HepG2 (cell line): ENCODE measurements around the gene IPO13. TPM values are rescaled to one million over a fixed set of nuclear protein-coding genes. Genes with fewer than 3 reads are reported as not detected.

ENCODE experiments used
- ATAC-seq: fragments of 200-7000 bp; cut with Tn5 transposase; 3 replicates; pipeline ENCODE4 v1.9.1; 2020; ENCODE audit warnings: mild to moderate bottlenecking, moderate library complexity
- BruUV-seq: library from RNA; stranded (reverse); fragments of 400-500 nt; replicated peaks from 2 replicates; lab custom pipeline; 2021; lab: Mats Ljungman, UMichigan
- CTCF ChIA-PET: fragments of 300-600 bp; formaldehyde crosslinking; extraction: SDS; loops from one replicate; lab custom pipeline; 2021; ENCODE audit warnings: low total read pairs, inconsistent platforms, low intra/inter-chr PET ratio; lab: Yijun Ruan, JAX
- POLR2A ChIA-PET: fragments of 350-600 bp; sonication (Branson Sonifier 250); formaldehyde crosslinking; loops from one replicate; lab custom pipeline; 2020; ENCODE audit warnings: antibody characterized with exemption, inconsistent platforms; lab: Yijun Ruan, JAX
- DNase-seq: peaks from one replicate; pipeline ENCODE4 v3.0.0-alpha.2; 2015; ENCODE audit warnings: low spot score
- FAIRE-seq: peaks from 3 replicates; lab custom pipeline; 2011; peaks lifted over from hg19 to GRCh38; lab: Jason Lieb, UNC
- H2AFZ ChIP-seq: one replicate; pipeline ENCODE4 v1.6.1; 2011; ENCODE audit warnings: low read length, inconsistent platforms
- H3K27ac ChIP-seq: fragments of 300-600 bp; 3 replicates; pipeline ENCODE4 v1.8.0; 2011; ENCODE audit warnings: mixed run types, mild to moderate bottlenecking, mixed read lengths, low read length, inconsistent platforms; ENCODE audit not compliant: insufficient read depth; ENCODE audit errors: extremely low read length
- H3K27me3 ChIP-seq, 2 experiments: fragments of 200-600 bp in 1 of 2; 2 replicates in 1 of 2; 3 replicates in 1 of 2; pipeline versions ENCODE4 v1.6.0 to v1.8.0; 2011; ENCODE audit warnings: low read length in 2 of 2, mild to moderate bottlenecking in 2 of 2, moderate library complexity in 2 of 2, inconsistent platforms in 1 of 2; ENCODE audit not compliant: insufficient read depth in 2 of 2, control insufficient read depth in 1 of 2
- H3K36me3 ChIP-seq, 2 experiments: fragments of 200-600 bp in 1 of 2; replicated peaks in 1 of 2; 2 replicates in 1 of 2; 3 replicates in 1 of 2; pipeline versions ENCODE4 v1.5.1 to v1.8.0; 2011; ENCODE audit warnings: low read length in 2 of 2, inconsistent platforms in 1 of 2; ENCODE audit not compliant: insufficient read depth in 2 of 2, control insufficient read depth in 1 of 2
- H3K4me1 ChIP-seq: 2 replicates; pipeline ENCODE4 v1.5.1; 2012; ENCODE audit warnings: low read length, inconsistent platforms; ENCODE audit not compliant: insufficient read depth
- H3K4me2 ChIP-seq: 2 replicates; pipeline ENCODE4 v1.6.0; 2011; ENCODE audit warnings: low read depth, low read length, inconsistent platforms
- H3K4me3 ChIP-seq, 3 experiments: fragments of 200-600 bp in 1 of 3; sonication (generic), shearing (Covaris generic) in 1 of 3; replicated peaks in 1 of 3; 2 replicates each; pipeline ENCODE4 v1.5.1; 2011 to 2016; ENCODE audit warnings: low read length in 3 of 3, inconsistent platforms in 2 of 3, low read depth in 2 of 3, mild to moderate bottlenecking in 2 of 3, control low read depth in 1 of 3, mixed read lengths in 1 of 3; ENCODE audit not compliant: insufficient read depth in 1 of 3
- H3K79me2 ChIP-seq: one replicate; pipeline ENCODE4 v1.6.1; 2011; ENCODE audit warnings: low read length, inconsistent platforms; ENCODE audit not compliant: insufficient read depth
- H3K9ac ChIP-seq: 2 replicates; pipeline ENCODE4 v1.6.0; 2011; ENCODE audit warnings: mild to moderate bottlenecking, low read depth, low read length, inconsistent platforms; ENCODE audit not compliant: insufficient read depth
- H3K9me3 ChIP-seq: 2 replicates; pipeline ENCODE4 v1.5.1; 2012; ENCODE audit warnings: mild to moderate bottlenecking, low read length
- H4K20me1 ChIP-seq: 2 replicates; pipeline ENCODE4 v1.6.0; 2011; ENCODE audit warnings: inconsistent platforms, mild to moderate bottlenecking, low read length, moderate library complexity; ENCODE audit not compliant: insufficient read depth
- FOXO1 ChIP-seq: sonication (generic); formaldehyde crosslinking; IDR thresholded peaks from 2 replicates; pipeline ENCODE4 v1.4.0; 2020; ENCODE audit warnings: missing genetic modification reagents
- GLMP ChIP-seq: sonication (generic); formaldehyde crosslinking; IDR thresholded peaks from 2 replicates; pipeline ENCODE4 v1.9.0; 2021; ENCODE audit warnings: missing genetic modification reagents, mild to moderate bottlenecking, borderline replicate concordance
- HNRNPLL ChIP-seq: fragments of 200-400 bp; formaldehyde crosslinking; IDR thresholded peaks from 2 replicates; pipeline ENCODE4 v1.6.1; 2017; ENCODE audit warnings: mild to moderate bottlenecking, low read depth, low read length; ENCODE audit not compliant: poor library complexity, severe bottlenecking
- NFIC ChIP-seq: IDR thresholded peaks from 2 replicates; pipeline ENCODE4 v1.6.1; 2012; ENCODE audit warnings: mild to moderate bottlenecking, low read length, inconsistent platforms
- ZKSCAN5 ChIP-seq: sonication (generic); formaldehyde crosslinking; IDR thresholded peaks from 2 replicates; pipeline ENCODE4 v1.5.1; 2020; ENCODE audit warnings: mild to moderate bottlenecking, missing genetic modification reagents
- ZNF382 ChIP-seq: sonication (generic); formaldehyde crosslinking; IDR thresholded peaks from 2 replicates; pipeline ENCODE4 v1.5.0; 2020; ENCODE audit warnings: missing genetic modification reagents, mild to moderate bottlenecking, borderline replicate concordance
- ZNF567 ChIP-seq: sonication (generic); formaldehyde crosslinking; IDR thresholded peaks from 2 replicates; pipeline ENCODE4 v1.8.1; 2023; ENCODE audit warnings: mild to moderate bottlenecking, missing genetic modification reagents, borderline replicate concordance
- WGBS: methylation state at CpG from one replicate; pipeline ENCODE4 v1.1.6; 2017; ENCODE audit warnings: low lambda C conversion rate; 5-methylcytosine and 5-hydroxymethylcytosine counted together
- in situ Hi-C: cut with HindIII; loops from 2 replicates; pipeline ENCODE4 v1.10.0; 2017; ENCODE audit warnings: low pct_unique_long_range_greater_than_20kb; ENCODE audit not compliant: extremely low pct_ligation_motif_present
- intact Hi-C: fragments of 100-400 bp; cut with micrococcal nuclease; formaldehyde crosslinking; loops from one replicate; pipeline ENCODE4 v1.10.0; 2022; ENCODE audit not compliant: unreplicated experiment
- polyA plus RNA-seq, 8 experiments: library from polyadenylated mRNA; depleted of rRNA in 3 of 8; stranded (reverse) in 7 of 8; unstranded in 1 of 8; fragments of >200 nt; fragmentation: Illumina TruSeq in 4 of 8; extraction: Trizol in 4 of 8; gene quantifications; 2 replicates each; pipeline versions ENCODE4 v1.2.1 to v1.2.3, GENCODE V29; 2011 to 2016; ENCODE audit warnings: low read depth in 4 of 8, missing spikeins in 1 of 8, mixed read lengths in 1 of 8; ENCODE audit not compliant: insufficient read depth in 1 of 8
- total RNA-seq, 5 experiments: library from RNA; depleted of rRNA; stranded (reverse); fragments of >200 nt; fragmentation: Illumina TruSeq; extraction: Trizol; gene quantifications; 2 replicates each; pipeline ENCODE4 v1.2.3, GENCODE V29; 2016; ENCODE audit warnings: low read depth in 1 of 5
- TF ChIP-seq, protein P1 (sequence below): sonication (generic); formaldehyde crosslinking; IDR thresholded peaks from 2 replicates; pipeline ENCODE4 v1.4.0; 2020; ENCODE audit warnings: missing genetic modification reagents
- TF ChIP-seq, protein P2 (sequence below): IDR thresholded peaks from 2 replicates; pipeline ENCODE4 v1.6.1; 2018; ENCODE audit warnings: missing genetic modification reagents
- TF ChIP-seq, protein P3 (sequence below): sonication (generic); formaldehyde crosslinking; IDR thresholded peaks from 2 replicates; pipeline ENCODE4 v1.5.0; 2020; ENCODE audit warnings: mild to moderate bottlenecking, missing genetic modification reagents, moderate library complexity
- TF ChIP-seq, protein P4 (sequence below): sonication (generic); formaldehyde crosslinking; IDR thresholded peaks from 2 replicates; pipeline ENCODE4 v1.9.0; 2022; ENCODE audit warnings: low read depth, missing genetic modification reagents
- TF ChIP-seq, protein P5 (sequence below): sonication (generic); formaldehyde crosslinking; IDR thresholded peaks from 2 replicates; pipeline ENCODE4 v1.4.0; 2020; ENCODE audit warnings: missing genetic modification reagents, borderline replicate concordance

IPO13 gene
- total and polyA plus RNA-seq, 2 of the 13 experiments (the other 11 are each of a cell fraction or from before 2014, with no cell fraction given): 12.9 to 15.6 TPM

GRCh38 chr1:44010935-44011471 is 64.3 kb downstream of the IPO13 start:
- no peaks in the 10 kb centered on the region for H3K79me2 ChIP-seq
- no peaks in the 10 kb centered on the region for H3K27me3 ChIP-seq
- DNase-seq (no peak), ATAC-seq (no peak; the same call in 2 of the 3 replicates), FAIRE-seq (no peak)
- in situ Hi-C loops: no loop called here
- BruUV-seq: no TSS peak
- H3K9me3 ChIP-seq: no peaks in the 10 kb centered on the region
- H3K4me1 ChIP-seq: peaks cover 68% of the 10 kb centered on the region
- H3K27ac ChIP-seq: no peak overlapping the region
- POLR2A ChIA-PET: interaction anchor here (4.1 kb wide), 1 partner anchor 20 kb away, joined by 32 read pairs; the partner anchor contains the start of gene SLC6A9
- H3K4me2 ChIP-seq: no peak overlapping the region
- no peaks in the 10 kb centered on the region; a peak in 1 of 5 replicates for H3K36me3 ChIP-seq
- CTCF ChIA-PET: interaction anchor here (3.5 kb wide), 1 partner anchor 25 kb away, joined by 9 read pairs; no protein-coding TSS in a partner anchor
- no peaks in the 10 kb centered on the region for H4K20me1 ChIP-seq
- H2AFZ ChIP-seq: no peak overlapping the region
- intact Hi-C loops: no loop called here
- no peak overlapping the region for H3K9ac ChIP-seq
- H3K4me3 ChIP-seq: no peak overlapping the region
- WGBS: 78% methylated on average over 6 of the region's 11 CpGs
- TF ChIP-seq, protein P1, sequence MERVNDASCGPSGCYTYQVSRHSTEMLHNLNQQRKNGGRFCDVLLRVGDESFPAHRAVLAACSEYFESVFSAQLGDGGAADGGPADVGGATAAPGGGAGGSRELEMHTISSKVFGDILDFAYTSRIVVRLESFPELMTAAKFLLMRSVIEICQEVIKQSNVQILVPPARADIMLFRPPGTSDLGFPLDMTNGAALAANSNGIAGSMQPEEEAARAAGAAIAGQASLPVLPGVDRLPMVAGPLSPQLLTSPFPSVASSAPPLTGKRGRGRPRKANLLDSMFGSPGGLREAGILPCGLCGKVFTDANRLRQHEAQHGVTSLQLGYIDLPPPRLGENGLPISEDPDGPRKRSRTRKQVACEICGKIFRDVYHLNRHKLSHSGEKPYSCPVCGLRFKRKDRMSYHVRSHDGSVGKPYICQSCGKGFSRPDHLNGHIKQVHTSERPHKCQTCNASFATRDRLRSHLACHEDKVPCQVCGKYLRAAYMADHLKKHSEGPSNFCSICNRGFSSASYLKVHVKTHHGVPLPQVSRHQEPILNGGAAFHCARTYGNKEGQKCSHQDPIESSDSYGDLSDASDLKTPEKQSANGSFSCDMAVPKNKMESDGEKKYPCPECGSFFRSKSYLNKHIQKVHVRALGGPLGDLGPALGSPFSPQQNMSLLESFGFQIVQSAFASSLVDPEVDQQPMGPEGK (CRISPR knock-in tag): 0 out of 2 replicates have a peak, but pooled peaks have one; percentile 8
- TF ChIP-seq FOXO1 (CRISPR knock-in tag) (no peak), ZNF382 (CRISPR knock-in tag) (no peak), HNRNPLL (peak; percentile 30), ZNF567 (no peak), NFIC (no peak), ZKSCAN5 (CRISPR knock-in tag) (no peak), GLMP (CRISPR knock-in tag) (no peak)
- TF ChIP-seq, protein P2, sequence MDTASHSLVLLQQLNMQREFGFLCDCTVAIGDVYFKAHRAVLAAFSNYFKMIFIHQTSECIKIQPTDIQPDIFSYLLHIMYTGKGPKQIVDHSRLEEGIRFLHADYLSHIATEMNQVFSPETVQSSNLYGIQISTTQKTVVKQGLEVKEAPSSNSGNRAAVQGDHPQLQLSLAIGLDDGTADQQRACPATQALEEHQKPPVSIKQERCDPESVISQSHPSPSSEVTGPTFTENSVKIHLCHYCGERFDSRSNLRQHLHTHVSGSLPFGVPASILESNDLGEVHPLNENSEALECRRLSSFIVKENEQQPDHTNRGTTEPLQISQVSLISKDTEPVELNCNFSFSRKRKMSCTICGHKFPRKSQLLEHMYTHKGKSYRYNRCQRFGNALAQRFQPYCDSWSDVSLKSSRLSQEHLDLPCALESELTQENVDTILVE (CRISPR knock-in tag): no peak
- TF ChIP-seq, protein P3, sequence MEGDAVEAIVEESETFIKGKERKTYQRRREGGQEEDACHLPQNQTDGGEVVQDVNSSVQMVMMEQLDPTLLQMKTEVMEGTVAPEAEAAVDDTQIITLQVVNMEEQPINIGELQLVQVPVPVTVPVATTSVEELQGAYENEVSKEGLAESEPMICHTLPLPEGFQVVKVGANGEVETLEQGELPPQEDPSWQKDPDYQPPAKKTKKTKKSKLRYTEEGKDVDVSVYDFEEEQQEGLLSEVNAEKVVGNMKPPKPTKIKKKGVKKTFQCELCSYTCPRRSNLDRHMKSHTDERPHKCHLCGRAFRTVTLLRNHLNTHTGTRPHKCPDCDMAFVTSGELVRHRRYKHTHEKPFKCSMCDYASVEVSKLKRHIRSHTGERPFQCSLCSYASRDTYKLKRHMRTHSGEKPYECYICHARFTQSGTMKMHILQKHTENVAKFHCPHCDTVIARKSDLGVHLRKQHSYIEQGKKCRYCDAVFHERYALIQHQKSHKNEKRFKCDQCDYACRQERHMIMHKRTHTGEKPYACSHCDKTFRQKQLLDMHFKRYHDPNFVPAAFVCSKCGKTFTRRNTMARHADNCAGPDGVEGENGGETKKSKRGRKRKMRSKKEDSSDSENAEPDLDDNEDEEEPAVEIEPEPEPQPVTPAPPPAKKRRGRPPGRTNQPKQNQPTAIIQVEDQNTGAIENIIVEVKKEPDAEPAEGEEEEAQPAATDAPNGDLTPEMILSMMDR (CRISPR knock-in tag): peak; percentile 23; the same call in 1 of the 2 replicates
- TF ChIP-seq, protein P4, sequence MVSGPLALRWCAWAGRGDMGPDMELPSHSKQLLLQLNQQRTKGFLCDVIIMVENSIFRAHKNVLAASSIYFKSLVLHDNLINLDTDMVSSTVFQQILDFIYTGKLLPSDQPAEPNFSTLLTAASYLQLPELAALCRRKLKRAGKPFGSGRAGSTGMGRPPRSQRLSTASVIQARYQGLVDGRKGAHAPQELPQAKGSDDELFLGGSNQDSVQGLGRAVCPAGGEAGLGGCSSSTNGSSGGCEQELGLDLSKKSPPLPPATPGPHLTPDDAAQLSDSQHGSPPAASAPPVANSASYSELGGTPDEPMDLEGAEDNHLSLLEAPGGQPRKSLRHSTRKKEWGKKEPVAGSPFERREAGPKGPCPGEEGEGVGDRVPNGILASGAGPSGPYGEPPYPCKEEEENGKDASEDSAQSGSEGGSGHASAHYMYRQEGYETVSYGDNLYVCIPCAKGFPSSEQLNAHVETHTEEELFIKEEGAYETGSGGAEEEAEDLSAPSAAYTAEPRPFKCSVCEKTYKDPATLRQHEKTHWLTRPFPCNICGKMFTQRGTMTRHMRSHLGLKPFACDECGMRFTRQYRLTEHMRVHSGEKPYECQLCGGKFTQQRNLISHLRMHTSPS (CRISPR knock-in tag): 0 out of 2 replicates have a peak, but pooled peaks have one; percentile 43
- TF ChIP-seq, protein P5, sequence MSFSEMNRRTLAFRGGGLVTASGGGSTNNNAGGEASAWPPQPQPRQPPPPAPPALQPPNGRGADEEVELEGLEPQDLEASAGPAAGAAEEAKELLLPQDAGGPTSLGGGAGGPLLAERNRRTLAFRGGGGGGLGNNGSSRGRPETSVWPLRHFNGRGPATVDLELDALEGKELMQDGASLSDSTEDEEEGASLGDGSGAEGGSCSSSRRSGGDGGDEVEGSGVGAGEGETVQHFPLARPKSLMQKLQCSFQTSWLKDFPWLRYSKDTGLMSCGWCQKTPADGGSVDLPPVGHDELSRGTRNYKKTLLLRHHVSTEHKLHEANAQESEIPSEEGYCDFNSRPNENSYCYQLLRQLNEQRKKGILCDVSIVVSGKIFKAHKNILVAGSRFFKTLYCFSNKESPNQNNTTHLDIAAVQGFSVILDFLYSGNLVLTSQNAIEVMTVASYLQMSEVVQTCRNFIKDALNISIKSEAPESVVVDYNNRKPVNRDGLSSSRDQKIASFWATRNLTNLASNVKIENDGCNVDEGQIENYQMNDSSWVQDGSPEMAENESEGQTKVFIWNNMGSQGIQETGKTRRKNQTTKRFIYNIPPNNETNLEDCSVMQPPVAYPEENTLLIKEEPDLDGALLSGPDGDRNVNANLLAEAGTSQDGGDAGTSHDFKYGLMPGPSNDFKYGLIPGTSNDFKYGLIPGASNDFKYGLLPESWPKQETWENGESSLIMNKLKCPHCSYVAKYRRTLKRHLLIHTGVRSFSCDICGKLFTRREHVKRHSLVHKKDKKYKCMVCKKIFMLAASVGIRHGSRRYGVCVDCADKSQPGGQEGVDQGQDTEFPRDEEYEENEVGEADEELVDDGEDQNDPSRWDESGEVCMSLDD (CRISPR knock-in tag): no peak
